Chondrocyte (in vitro differentiated cells): ENCODE data around the gene SLBP. TPM values are rescaled to one million over a fixed set of nuclear protein-coding genes. Genes with fewer than 3 reads are reported as not detected.

Source experiments
- DNase-seq: peaks from one replicate; pipeline ENCODE4 v3.0.0; 2021; ENCODE audit warnings: mixed read lengths, low spot score
- H3K27ac Mint-ChIP-seq: one replicate; pipeline ENCODE4 v1.8.0; 2021; ENCODE audit warnings: mild to moderate bottlenecking, moderate library complexity, mixed read lengths; ENCODE audit not compliant: unreplicated experiment
- H3K27me3 Mint-ChIP-seq: 2 replicates; pipeline ENCODE4 v1.8.0; 2021; ENCODE audit warnings: low read depth, mixed read lengths
- H3K36me3 Mint-ChIP-seq: 2 replicates; pipeline ENCODE4 v1.8.0; 2021; ENCODE audit warnings: low read depth, mixed read lengths
- H3K4me1 Mint-ChIP-seq: 2 replicates; pipeline ENCODE4 v1.8.0; 2021; ENCODE audit warnings: low read depth, mild to moderate bottlenecking, mixed read lengths
- H3K4me3 Mint-ChIP-seq: one replicate; pipeline ENCODE4 v1.8.0; 2021; ENCODE audit warnings: mild to moderate bottlenecking, moderate library complexity, mixed read lengths; ENCODE audit not compliant: unreplicated experiment
- H3K9me3 Mint-ChIP-seq: 2 replicates; pipeline ENCODE4 v1.8.0; 2021; ENCODE audit warnings: low read depth, mixed read lengths
- CTCF ChIP-seq: fragments of 200-600 bp; sonication (generic); IDR thresholded peaks from 2 replicates; pipeline ENCODE4 v1.5.0; 2021; ENCODE audit warnings: antibody characterized with exemption, mild to moderate bottlenecking, moderate library complexity
- total RNA-seq: library from RNA; stranded (reverse); gene quantifications from 3 replicates; pipeline ENCODE4 v1.2.1, GENCODE V29; 2021

SLBP gene
- total RNA-seq, 1 donor from 2014 or later: 48.7 TPM

DNA sequence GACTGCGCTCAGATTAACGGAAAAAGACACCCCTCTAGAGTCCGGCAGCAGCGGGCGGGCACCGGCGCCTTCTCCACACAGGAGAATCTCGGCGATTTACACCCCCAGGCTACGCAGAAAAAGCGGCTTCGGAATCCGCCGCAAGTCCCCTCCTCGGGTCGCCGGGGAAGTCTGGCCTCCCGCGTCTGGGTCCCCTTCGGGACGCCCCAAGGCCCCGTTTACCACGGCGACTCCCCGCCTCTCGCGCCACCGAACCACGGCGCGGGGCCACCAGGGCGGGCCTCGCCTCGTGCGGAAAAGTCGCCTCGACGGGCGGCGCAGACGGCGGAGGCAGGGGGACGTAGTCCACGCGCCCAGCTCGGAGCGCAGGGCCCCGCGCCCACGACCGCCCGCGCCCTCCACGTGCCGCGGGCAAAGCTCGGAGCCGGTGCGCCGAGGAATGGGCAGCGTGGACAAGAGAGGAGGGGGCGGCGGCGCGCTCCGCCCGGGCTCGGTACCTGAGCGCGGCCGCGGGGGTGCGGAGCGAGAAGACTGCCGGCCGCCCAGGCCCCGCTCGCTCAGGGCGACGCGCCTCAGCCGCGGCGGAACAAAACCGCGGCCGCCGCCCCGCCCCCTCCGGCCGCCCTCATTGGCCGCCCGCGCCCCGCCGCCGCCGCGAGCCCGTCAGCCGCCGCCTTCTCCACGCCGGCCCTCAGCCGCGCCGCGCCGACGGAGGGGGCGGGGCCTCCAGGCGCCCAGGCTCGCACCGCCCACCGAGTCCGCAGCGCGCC, 28.2 kb downstream of the SLBP start, which contains the start of gene FAM53A:
Gene FAM53A (minus strand): TSS at position 578 of the 770 bp plus-strand sequence. CDS start 15,572 bp downstream, outside the sequence.
- H3K27ac Mint-ChIP-seq: peak within 1 kb of the TSS; percentile 96
- no peaks in the 10 kb centered on the region for H3K27me3 Mint-ChIP-seq
- H3K4me3 Mint-ChIP-seq: peak within 1 kb of the TSS; percentile 85
- no peaks in the 10 kb centered on the region for H3K9me3 Mint-ChIP-seq
- H3K4me1 Mint-ChIP-seq: peaks cover 12% of the 10 kb centered on the region
- no peaks in the 10 kb centered on the region for H3K36me3 Mint-ChIP-seq
- TF ChIP-seq CTCF: peak; percentile 23
- DNase-seq: peak; percentile 87

DNA sequence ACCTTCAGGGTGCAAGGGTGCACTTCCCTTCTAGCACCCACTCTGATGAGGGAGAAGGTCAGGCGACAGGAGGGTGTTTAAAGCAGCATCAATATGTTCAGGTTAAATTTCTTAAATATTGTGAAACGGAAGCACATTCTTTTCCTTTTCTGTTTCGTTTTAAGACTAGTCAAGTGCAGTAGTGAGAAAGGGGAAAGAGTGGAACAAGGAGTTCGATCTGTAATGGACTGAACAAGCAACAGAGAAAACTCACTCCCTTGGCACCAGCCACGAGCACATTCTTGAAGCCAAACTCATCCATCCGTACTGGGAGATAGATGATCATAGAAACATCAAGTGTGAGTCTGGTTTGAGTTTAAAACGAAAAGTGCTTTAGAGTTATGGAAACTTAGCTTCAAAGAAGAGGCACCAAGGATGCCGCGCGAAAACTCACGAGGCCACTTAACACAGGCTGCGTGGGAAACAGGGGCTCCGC, 28.8 kb downstream of the SLBP start:
- no peak for TF ChIP-seq CTCF
- H3K4me3 Mint-ChIP-seq: peak overlapping the region; percentile 85
- no peaks in the 10 kb centered on the region for H3K36me3 Mint-ChIP-seq
- no peaks in the 10 kb centered on the region for H3K27me3 Mint-ChIP-seq
- DNase-seq: no peak
- peaks cover 12% of the 10 kb centered on the region for H3K4me1 Mint-ChIP-seq
- H3K9me3 Mint-ChIP-seq: no peaks in the 10 kb centered on the region
- H3K27ac Mint-ChIP-seq: peak overlapping the region; percentile 96

DNA sequence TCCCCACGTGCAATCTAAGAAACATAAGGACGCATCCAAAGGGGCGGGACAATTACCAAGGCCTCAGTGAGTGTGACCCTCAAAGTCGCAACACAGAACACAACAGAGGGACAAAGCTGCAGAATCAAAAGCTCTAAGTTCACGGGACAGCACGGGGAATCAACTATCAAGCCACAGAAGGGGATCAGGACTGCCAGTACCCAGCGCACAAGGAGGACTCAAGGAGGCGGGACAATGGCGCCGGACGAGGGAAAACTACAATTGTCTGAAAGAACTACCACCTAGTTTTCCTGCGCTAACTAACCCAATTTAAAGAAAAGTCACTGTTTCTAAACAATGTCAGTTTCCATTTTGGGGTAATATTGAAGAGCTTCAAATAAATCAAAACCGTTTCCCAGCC, 29.3 kb downstream of the SLBP start:
- H3K27me3 Mint-ChIP-seq: no peaks in the 10 kb centered on the region
- H3K4me1 Mint-ChIP-seq: peaks cover 12% of the 10 kb centered on the region
- no peak for DNase-seq
- no peaks in the 10 kb centered on the region for H3K36me3 Mint-ChIP-seq
- TF ChIP-seq CTCF: no peak
- peak overlapping the region; percentile 85 for H3K4me3 Mint-ChIP-seq
- peak overlapping the region; percentile 96 for H3K27ac Mint-ChIP-seq
- no peaks in the 10 kb centered on the region for H3K9me3 Mint-ChIP-seq

DNA sequence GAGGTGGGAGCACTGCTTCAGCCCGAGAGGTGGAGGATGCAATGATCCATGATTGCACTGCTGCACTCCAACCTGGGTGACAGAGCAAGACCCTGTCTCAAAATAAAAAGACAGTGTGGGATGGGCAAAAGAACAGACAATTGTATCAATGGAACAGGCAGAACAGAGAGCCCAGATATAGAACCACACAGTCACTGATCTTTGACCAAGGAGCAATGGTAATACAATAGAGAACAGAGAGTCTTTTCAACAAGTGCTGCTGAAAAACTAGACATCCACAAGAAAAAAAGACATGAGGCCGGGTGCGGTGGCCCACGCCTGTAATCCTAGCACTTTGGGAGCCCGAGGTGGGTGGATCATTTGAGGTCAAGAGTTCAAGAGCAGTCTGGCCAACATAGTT, 33.9 kb downstream of the SLBP start:
- Mint-ChIP-seq H3K4me1 (peaks cover 9% of the 10 kb centered on the region), H3K27ac (no peak overlapping the region), H3K27me3 (no peaks in the 10 kb centered on the region), H3K9me3 (no peaks in the 10 kb centered on the region), H3K4me3 (no peak overlapping the region), H3K36me3 (no peaks in the 10 kb centered on the region)
- no peak for TF ChIP-seq CTCF
- DNase-seq: no peak

- Mint-ChIP-seq H3K27ac (no peak overlapping the region), H3K9me3 (no peaks in the 10 kb centered on the region), H3K4me3 (no peak overlapping the region), H3K27me3 (no peaks in the 10 kb centered on the region), H3K36me3 (peaks cover 2% of the 10 kb centered on the region), H3K4me1 (no peaks in the 10 kb centered on the region)
- TF ChIP-seq CTCF: no peak
- DNase-seq: no peak
Observed at GRCh38 chr4:1676605-1677525, 35.3 kb downstream of the SLBP start.
